Stimulated activated CD4-positive, alpha-beta T cell treated with anti-CD3 and anti-CD28 coated beads, Interleukin-12 subunit alpha, Interleukin-12 subunit beta, amount 100 ng/mL, for 4 hours (primary cell): ENCODE data around the gene OGFOD3.
"Not testable (repeated sequence)": the region's sequence is repeated elsewhere in the genome, so short reads cannot be mapped to it uniquely, and the experiment has no call there.

Experiments
- DNase-seq: peaks from one replicate; pipeline ENCODE4 v3.0.0-alpha.2; 2020

The OGFOD3 gene

GRCh38 chr17:82349287-82349701 lies 69.1 kb downstream of the OGFOD3 start:
- no peak for DNase-seq

- no peak for DNase-seq
Measured at GRCh38 chr17:82348866-82349265, 69.5 kb downstream of the OGFOD3 start.

- no peak for DNase-seq
Measured at GRCh38 chr17:82348434-82348833, 70.0 kb downstream of the OGFOD3 start.

GRCh38 chr17:82347994-82348393 lies 70.4 kb downstream of the OGFOD3 start:
- DNase-seq: not testable (repeated sequence)

- DNase-seq: no peak
Measured at GRCh38 chr17:82346342-82347300, 71.8 kb downstream of the OGFOD3 start.

- DNase-seq: no peak
Measured at GRCh38 chr17:82345151-82345976, 73.0 kb downstream of the OGFOD3 start.

GRCh38 chr17:82344175-82344907 lies 74.0 kb downstream of the OGFOD3 start:
- DNase-seq: no peak

- DNase-seq: no peak
Measured at GRCh38 chr17:82343560-82343959, 74.8 kb downstream of the OGFOD3 start.

- no peak for DNase-seq
Measured at GRCh38 chr17:82342361-82343079, 75.9 kb downstream of the OGFOD3 start.

GRCh38 chr17:82339634-82340580 lies 78.5 kb downstream of the OGFOD3 start:
- no peak for DNase-seq
